OCI-LY1 (cell line): ENCODE results near the gene SLC8A1.

Experiments used
- EZH2 ChIP-seq: fragments of 200-600 bp; sonication (generic), shearing (Covaris generic); IDR thresholded peaks from 2 replicates; pipeline ENCODE4 v1.8.0; 2017; ENCODE audit warnings: borderline replicate concordance, mixed run types, mild to moderate bottlenecking, antibody characterized with exemption, low read length, moderate library complexity, mixed read lengths
- TF ChIP-seq, protein P1 (sequence below): fragments of 200-600 bp; sonication (generic), shearing (Covaris generic); IDR thresholded peaks from 2 replicates; pipeline ENCODE4 v1.5.1; 2017; ENCODE audit warnings: mild to moderate bottlenecking, antibody characterized with exemption, low read length, moderate library complexity, mixed read lengths

DNA sequence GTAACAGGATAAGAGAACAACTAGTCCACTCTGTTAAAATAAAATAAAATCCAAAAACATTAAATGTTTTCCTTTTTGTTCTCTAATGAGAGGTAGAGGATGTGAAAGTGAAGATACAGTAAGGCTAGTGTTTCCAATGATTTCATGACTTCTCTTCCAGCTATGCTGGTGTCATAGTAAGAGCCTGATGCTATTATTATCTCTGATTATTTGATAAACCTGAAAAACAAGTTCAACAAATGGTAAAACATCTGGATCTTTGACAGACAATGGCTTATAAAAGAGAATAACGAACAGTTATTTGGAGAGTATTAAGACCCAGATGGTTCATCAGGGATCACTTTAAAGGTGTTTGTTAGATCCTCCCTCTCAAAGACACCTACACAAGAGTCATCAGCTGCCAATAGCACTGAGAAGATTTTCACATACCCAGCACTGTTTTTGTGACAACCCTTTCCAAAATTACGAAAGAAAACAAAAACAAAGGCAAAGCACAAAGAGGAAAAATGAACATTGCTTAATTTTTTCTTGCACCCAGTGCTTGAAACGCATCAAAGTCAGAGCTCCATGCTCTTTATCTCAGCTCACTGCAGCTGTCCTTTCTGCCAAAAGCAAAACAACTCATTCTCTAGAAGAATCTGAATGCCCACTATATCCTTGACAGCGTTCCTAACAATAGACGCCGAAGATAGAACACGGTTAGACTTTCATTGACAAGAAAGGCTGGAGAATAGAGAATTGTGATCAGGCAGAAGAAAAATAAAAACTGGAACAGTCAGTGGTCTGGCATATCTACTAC is 168.6 kb downstream of the SLC8A1 start:
- TF ChIP-seq, protein P1, sequence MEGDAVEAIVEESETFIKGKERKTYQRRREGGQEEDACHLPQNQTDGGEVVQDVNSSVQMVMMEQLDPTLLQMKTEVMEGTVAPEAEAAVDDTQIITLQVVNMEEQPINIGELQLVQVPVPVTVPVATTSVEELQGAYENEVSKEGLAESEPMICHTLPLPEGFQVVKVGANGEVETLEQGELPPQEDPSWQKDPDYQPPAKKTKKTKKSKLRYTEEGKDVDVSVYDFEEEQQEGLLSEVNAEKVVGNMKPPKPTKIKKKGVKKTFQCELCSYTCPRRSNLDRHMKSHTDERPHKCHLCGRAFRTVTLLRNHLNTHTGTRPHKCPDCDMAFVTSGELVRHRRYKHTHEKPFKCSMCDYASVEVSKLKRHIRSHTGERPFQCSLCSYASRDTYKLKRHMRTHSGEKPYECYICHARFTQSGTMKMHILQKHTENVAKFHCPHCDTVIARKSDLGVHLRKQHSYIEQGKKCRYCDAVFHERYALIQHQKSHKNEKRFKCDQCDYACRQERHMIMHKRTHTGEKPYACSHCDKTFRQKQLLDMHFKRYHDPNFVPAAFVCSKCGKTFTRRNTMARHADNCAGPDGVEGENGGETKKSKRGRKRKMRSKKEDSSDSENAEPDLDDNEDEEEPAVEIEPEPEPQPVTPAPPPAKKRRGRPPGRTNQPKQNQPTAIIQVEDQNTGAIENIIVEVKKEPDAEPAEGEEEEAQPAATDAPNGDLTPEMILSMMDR, result no peak
- no peak for TF ChIP-seq EZH2
